ENCODE results near the gene ZRANB1. TPM values are rescaled to one million over a fixed set of nuclear protein-coding genes. Genes with fewer than 3 reads are reported as not detected.

The ZRANB1 gene
- polyA plus RNA-seq, 1 of the 3 experiments (the other 2 are of a cell fraction), result 6.2 TPM

GRCh38 chr10:124953421-124953820 is 11.5 kb downstream of the ZRANB1 start:
- 97% methylated on average over 3 of the region's 3 CpGs for WGBS (ENCODE audit: low lambda C conversion rate)
- POLR2A ChIA-PET, result no interaction called here

GRCh38 chr10:124955243-124955642 is 13.3 kb downstream of the ZRANB1 start:
- Histone ChIP-seq H3K4me2 (no peak overlapping the region), H3K4me3 (ENCODE audit: low read depth in 2 of 2, low read length in 1 of 2) (no peak overlapping the region), H3K9me2 (no peaks in the 10 kb centered on the region), H3F3A (replicated peaks; ENCODE audit: insufficient read depth) (no peaks in the 10 kb centered on the region), H2AFZ (ENCODE audit: low read depth) (no peak overlapping the region), H3K27ac (ENCODE audit: low read depth in 2 of 2, low read length in 1 of 2) (no peak overlapping the region), H3K79me2 (ENCODE audit: insufficient read depth) (peaks cover 99% of the 10 kb centered on the region), H3K27me3 (ENCODE audit: insufficient read depth) (no peaks in the 10 kb centered on the region), H3K9ac (no peak overlapping the region), H3K9me3 (no peaks in the 10 kb centered on the region), H3K4me1 (ENCODE audit: control insufficient read depth in 1 of 2, insufficient read depth in 2 of 2, low read depth in 1 of 2, low read length in 1 of 2) (peaks cover 0 to 2% of the 10 kb centered on the region in 2 experiments; a peak in 2 of 4 replicates), H3K36me3 (replicated peaks in 1 of 2; ENCODE audit: control insufficient read depth in 1 of 2, insufficient read depth in 2 of 2, low read length in 1 of 2) (peaks cover 0 to 3% of the 10 kb centered on the region in 2 experiments), H4K20me1 (ENCODE audit: insufficient read depth) (peaks cover 93% of the 10 kb centered on the region)
- WGBS (ENCODE audit: low lambda C conversion rate), result 81% methylated on average over 7 of the region's 7 CpGs
- TF ChIP-seq IRF3 (IDR thresholded peaks at IDR 0.05; ENCODE audit: low read depth, low read length) (no peak), SMC3 (IDR thresholded peaks at IDR 0.05; ENCODE audit: low read depth, low read length) (no peak), GABPA (IDR thresholded peaks at IDR 0.05; ENCODE audit: low read depth) (no peak), RCOR1 (IDR thresholded peaks at IDR 0.05; ENCODE audit: low read length) (no peak), TAF1 (IDR thresholded peaks at IDR 0.05; ENCODE audit: borderline replicate concordance, low read depth, low read length) (no peak), POLR2AphosphoS5 (IDR thresholded peaks at IDR 0.05; ENCODE audit: low read depth, low read length) (no peak), REST (IDR thresholded peaks at IDR 0.05; ENCODE audit: low read depth, low read length) (no peak), PBX3 (IDR thresholded peaks at IDR 0.05) (no peak), TCF12 (IDR thresholded peaks at IDR 0.05) (no peak), YY1 (IDR thresholded peaks at IDR 0.05; ENCODE audit: low read depth) (no peak), CTCF (IDR thresholded peaks at IDR 0.05) (no peak), EP300 (IDR thresholded peaks at IDR 0.05; ENCODE audit: borderline replicate concordance in 1 of 2, low read depth in 1 of 2, low read length in 1 of 2) (no peak), SIN3A (IDR thresholded peaks at IDR 0.05; ENCODE audit: borderline replicate concordance, low read depth, low read length) (no peak), RXRA (IDR thresholded peaks at IDR 0.05; ENCODE audit: borderline replicate concordance, low read depth) (no peak), MXI1 (IDR thresholded peaks at IDR 0.05; ENCODE audit: low read depth, low read length) (no peak)
- DNase-seq, result no peak
- CTCF ChIA-PET, result no interaction called here
- POLR2A ChIA-PET, result no interaction called here

More at GRCh38 chr10:124953421-124953820, 11.5 kb downstream of the ZRANB1 start:
- no peaks in the 10 kb centered on the region for H3K27me3 ChIP-seq (ENCODE audit: insufficient read depth)
- TF ChIP-seq TCF12 (IDR thresholded peaks at IDR 0.05), result no peak
- no peak overlapping the region for H3K9ac ChIP-seq
- H3K4me3 ChIP-seq (ENCODE audit: low read depth in 2 of 2, low read length in 1 of 2), result no peak overlapping the region
- peaks cover 87% of the 10 kb centered on the region for H4K20me1 ChIP-seq (ENCODE audit: insufficient read depth)
- no peaks in the 10 kb centered on the region for H3K9me2 ChIP-seq
- H2AFZ ChIP-seq (ENCODE audit: low read depth), result no peak overlapping the region
- no peak overlapping the region for H3K4me2 ChIP-seq
- peaks cover 99% of the 10 kb centered on the region for H3K79me2 ChIP-seq (ENCODE audit: insufficient read depth)
- H3K9me3 ChIP-seq, result no peaks in the 10 kb centered on the region
- CTCF ChIA-PET, result interaction anchor here (0.6 kb wide), 1 partner anchor 45 kb away, joined by 3 read pairs; no protein-coding TSS in a partner anchor
- peaks cover 0 to 2% of the 10 kb centered on the region in 2 experiments; a peak in 2 of 4 replicates for H3K4me1 ChIP-seq (ENCODE audit: control insufficient read depth in 1 of 2, insufficient read depth in 2 of 2, low read depth in 1 of 2, low read length in 1 of 2)
- no peak overlapping the region for H3K27ac ChIP-seq (ENCODE audit: low read depth in 2 of 2, low read length in 1 of 2)
- DNase-seq, result no peak
- H3K36me3 ChIP-seq (replicated peaks in 1 of 2; ENCODE audit: control insufficient read depth in 1 of 2, insufficient read depth in 2 of 2, low read length in 1 of 2), result peaks cover 5% of the 10 kb centered on the region in 2 experiments
- H3F3A ChIP-seq (replicated peaks; ENCODE audit: insufficient read depth), result no peaks in the 10 kb centered on the region

Measured in SK-N-SH (cell line).